Neuronal stem cell (in vitro differentiated cells): ENCODE results near the gene CNTNAP2.

ENCODE experiments used
- DNase-seq: peaks from one replicate; pipeline ENCODE4 v3.0.0-alpha.2; 2013; ENCODE audit warnings: low spot score
- H2AFZ ChIP-seq: one replicate; pipeline ENCODE4 v1.6.1; 2013; ENCODE audit warnings: mild to moderate bottlenecking, low read length, inconsistent platforms
- H2AK5ac ChIP-seq: 2 replicates; pipeline ENCODE4 v1.6.1; 2013; ENCODE audit warnings: low read depth, mild to moderate bottlenecking, inconsistent platforms, low read length, moderate library complexity, mixed read lengths
- H2BK120ac ChIP-seq: 2 replicates; pipeline ENCODE4 v1.6.1; 2013; ENCODE audit warnings: low read depth, mild to moderate bottlenecking, inconsistent platforms, low read length, moderate library complexity, mixed read lengths
- H2BK12ac ChIP-seq: one replicate; pipeline ENCODE4 v1.6.1; 2013; ENCODE audit warnings: low read length, inconsistent platforms
- H2BK15ac ChIP-seq: 2 replicates; pipeline ENCODE4 v1.6.1; 2013; ENCODE audit warnings: mild to moderate bottlenecking, low read length, inconsistent platforms, mixed read lengths
- H2BK5ac ChIP-seq: one replicate; pipeline ENCODE4 v1.6.1; 2013; ENCODE audit warnings: inconsistent platforms, mild to moderate bottlenecking, low read length, moderate library complexity
- H3K14ac ChIP-seq: one replicate; pipeline ENCODE4 v1.6.1; 2013; ENCODE audit warnings: low read length, inconsistent platforms
- H3K18ac ChIP-seq: 2 replicates; pipeline ENCODE4 v1.6.1; 2013; ENCODE audit warnings: low read length, inconsistent platforms
- H3K23ac ChIP-seq: 2 replicates; pipeline ENCODE4 v1.6.1; 2013; ENCODE audit warnings: low read depth, mild to moderate bottlenecking, mixed read lengths, low read length, inconsistent platforms; ENCODE audit not compliant: poor library complexity
- H3K27ac ChIP-seq: replicated peaks from 3 replicates; pipeline ENCODE4 v1.5.1; 2013; ENCODE audit warnings: low read length, inconsistent platforms
- H3K27me3 ChIP-seq, 3 experiments: 2 replicates each; pipeline ENCODE4 v1.6.1; 2013; ENCODE audit warnings: low read length in 3 of 3, mild to moderate bottlenecking in 2 of 3, inconsistent platforms in 1 of 3, low read depth in 1 of 3, mixed read lengths in 1 of 3, moderate library complexity in 1 of 3; ENCODE audit not compliant: control insufficient read depth in 3 of 3, insufficient read depth in 3 of 3
- H3K36me3 ChIP-seq, 2 donors: replicated peaks in 1 of 2; 2 replicates each; pipeline ENCODE4 v1.6.1; 2013; ENCODE audit warnings: low read length in 2 of 2; ENCODE audit not compliant: control insufficient read depth in 2 of 2, insufficient read depth in 2 of 2
- H3K4ac ChIP-seq: 2 replicates; pipeline ENCODE4 v1.6.1; 2013; ENCODE audit warnings: inconsistent platforms, mild to moderate bottlenecking, low read length, moderate library complexity
- H3K4me1 ChIP-seq, 2 donors: 1 replicate in 1 of 2; 2 replicates in 1 of 2; pipeline ENCODE4 v1.6.1; 2013; ENCODE audit warnings: low read length in 2 of 2, low read depth in 1 of 2; ENCODE audit not compliant: control insufficient read depth in 2 of 2, insufficient read depth in 1 of 2
- H3K4me2 ChIP-seq: one replicate; pipeline ENCODE4 v1.6.1; 2013; ENCODE audit warnings: mild to moderate bottlenecking, low read length, inconsistent platforms; ENCODE audit not compliant: insufficient read depth, poor library complexity, severe bottlenecking
- H3K4me3 ChIP-seq, 2 donors: 2 replicates each; pipeline ENCODE4 v1.5.1; 2013; ENCODE audit warnings: low read length in 2 of 2, mild to moderate bottlenecking in 2 of 2, inconsistent platforms in 1 of 2, moderate library complexity in 1 of 2
- H3K79me1 ChIP-seq: one replicate; pipeline ENCODE4 v1.6.1; 2013; ENCODE audit warnings: low read depth, mild to moderate bottlenecking, inconsistent platforms, low read length, moderate library complexity
- H3K9ac ChIP-seq: one replicate; pipeline ENCODE4 v1.6.1; 2013; ENCODE audit warnings: mild to moderate bottlenecking, low read depth, low read length, inconsistent platforms; ENCODE audit not compliant: poor library complexity
- H3K9me3 ChIP-seq, 2 donors: replicated peaks in 1 of 2; 2 replicates each; pipeline versions ENCODE3 to v1.6.1; 2013; ENCODE audit warnings: low read length in 2 of 2, mild to moderate bottlenecking in 2 of 2, inconsistent platforms in 1 of 2, low read depth in 1 of 2, mixed read lengths in 1 of 2, moderate library complexity in 1 of 2; ENCODE audit not compliant: control insufficient read depth in 2 of 2, insufficient read depth in 1 of 2
- H4K8ac ChIP-seq: one replicate; pipeline ENCODE4 v1.6.1; 2013; ENCODE audit warnings: low read depth, mild to moderate bottlenecking, inconsistent platforms, low read length, moderate library complexity
- H4K91ac ChIP-seq: one replicate; pipeline ENCODE4 v1.6.1; 2013; ENCODE audit warnings: low read length, low read depth, mild to moderate bottlenecking, inconsistent platforms; ENCODE audit not compliant: poor library complexity
- WGBS, 2 donors: extraction: QIAGEN DNeasy Blood & Tissue Kit; methylation state at CpG; one replicate each; pipeline ENCODE4 v1.1.7; 2013; ENCODE audit warnings: missing lambda C conversion rate in 2 of 2, mixed read lengths in 1 of 2; ENCODE audit not compliant: insufficient read length in 2 of 2, insufficient replicate concordance in 1 of 2; ENCODE audit errors: extremely low coverage in 2 of 2; 5-methylcytosine and 5-hydroxymethylcytosine counted together

CNTNAP2 gene

DNA sequence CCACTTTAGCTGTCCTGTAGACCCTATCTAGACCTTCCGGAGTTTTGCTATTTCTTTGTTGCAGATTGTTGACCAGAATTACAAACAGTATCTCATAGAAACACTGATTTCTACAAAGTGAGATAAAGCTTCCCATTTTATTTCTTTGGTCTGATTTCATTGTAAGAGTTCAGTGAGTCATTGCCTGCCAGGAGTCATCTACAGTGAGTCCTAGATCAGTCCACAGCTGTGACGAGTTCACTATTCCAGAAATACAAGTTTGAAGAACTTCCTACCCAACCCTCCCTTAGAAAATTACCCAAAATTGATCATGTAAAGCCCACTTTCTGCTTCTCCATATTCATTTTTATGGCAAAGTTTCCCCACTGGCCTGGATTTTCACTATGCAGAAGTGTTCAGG lies 905.5 kb downstream of the CNTNAP2 start:
- H4K91ac ChIP-seq, result no peak overlapping the region
- no peak overlapping the region for H3K23ac ChIP-seq
- H3K4me1 ChIP-seq, result no peaks in the 10 kb centered on the region
- no peak overlapping the region for H2BK12ac ChIP-seq
- H3K9me3 ChIP-seq, result no peaks in the 10 kb centered on the region
- no peak overlapping the region for H2BK5ac ChIP-seq
- no peak overlapping the region for H3K4me3 ChIP-seq
- WGBS, 2 donors, result no CpG with 5 or more reads among the region's 2 CpGs
- no peak for DNase-seq
- H3K27ac ChIP-seq, result no peak overlapping the region
- H3K27me3 ChIP-seq, result no peaks in the 10 kb centered on the region
- H3K9ac ChIP-seq, result no peak overlapping the region
- H3K79me1 ChIP-seq, result no peaks in the 10 kb centered on the region
- no peak overlapping the region for H3K18ac ChIP-seq
- no peak overlapping the region for H2AK5ac ChIP-seq
- no peaks in the 10 kb centered on the region for H3K36me3 ChIP-seq
- no peak overlapping the region for H3K14ac ChIP-seq
- no peak overlapping the region for H2AFZ ChIP-seq
- H2BK15ac ChIP-seq, result no peak overlapping the region
- H3K4ac ChIP-seq, result no peak overlapping the region
- no peak overlapping the region for H2BK120ac ChIP-seq
- H3K4me2 ChIP-seq, result no peak overlapping the region
- no peak overlapping the region for H4K8ac ChIP-seq

DNA sequence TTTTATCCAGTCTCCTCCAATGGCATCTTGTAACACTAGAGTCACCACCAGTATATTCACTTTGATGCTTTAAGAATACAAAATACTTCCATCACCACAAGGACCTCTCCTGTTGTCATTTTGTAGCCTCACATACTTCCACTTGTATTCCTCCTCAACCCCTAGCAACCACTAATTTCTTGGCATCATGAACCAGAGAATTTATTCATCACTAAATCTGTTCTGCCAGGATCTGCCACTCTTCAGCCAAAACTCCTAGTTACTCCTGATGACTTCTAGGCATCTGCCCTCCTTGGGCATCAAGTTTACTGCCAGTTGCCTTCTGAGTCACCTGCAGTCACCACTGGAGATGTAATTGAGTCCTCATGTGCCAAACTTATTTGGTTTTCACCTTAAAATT lies 906.8 kb downstream of the CNTNAP2 start:
- H3K9me3 ChIP-seq, result no peaks in the 10 kb centered on the region
- no peak overlapping the region for H3K4me2 ChIP-seq
- H4K91ac ChIP-seq, result no peak overlapping the region
- no peaks in the 10 kb centered on the region for H3K79me1 ChIP-seq
- no peak overlapping the region for H3K4me3 ChIP-seq
- H3K14ac ChIP-seq, result no peak overlapping the region
- no peak overlapping the region for H4K8ac ChIP-seq
- no peaks in the 10 kb centered on the region for H3K4me1 ChIP-seq
- H3K36me3 ChIP-seq, result no peaks in the 10 kb centered on the region
- no peak overlapping the region for H2BK120ac ChIP-seq
- no peak overlapping the region for H3K18ac ChIP-seq
- no peaks in the 10 kb centered on the region for H3K27me3 ChIP-seq
- no peak overlapping the region for H3K27ac ChIP-seq
- no peak for DNase-seq
- no peak overlapping the region for H2BK15ac ChIP-seq
- H2BK12ac ChIP-seq, result no peak overlapping the region
- no peak overlapping the region for H3K23ac ChIP-seq
- no peak overlapping the region for H2AK5ac ChIP-seq
- no peak overlapping the region for H3K4ac ChIP-seq
- no peak overlapping the region for H2AFZ ChIP-seq
- H2BK5ac ChIP-seq, result no peak overlapping the region
- no peak overlapping the region for H3K9ac ChIP-seq

- no peak overlapping the region for H2BK5ac ChIP-seq
- no peak overlapping the region for H3K4ac ChIP-seq
- no peak overlapping the region for H3K18ac ChIP-seq
- H2BK120ac ChIP-seq, result no peak overlapping the region
- H3K27me3 ChIP-seq, result no peaks in the 10 kb centered on the region
- no peak overlapping the region for H2BK12ac ChIP-seq
- H3K4me1 ChIP-seq, result no peaks in the 10 kb centered on the region
- no peak overlapping the region for H4K91ac ChIP-seq
- H3K4me3 ChIP-seq, result no peak overlapping the region
- no peaks in the 10 kb centered on the region for H3K36me3 ChIP-seq
- no peak overlapping the region for H4K8ac ChIP-seq
- no CpG with 5 or more reads among the region's 1 CpG for WGBS, 2 donors
- H3K23ac ChIP-seq, result no peak overlapping the region
- no peak for DNase-seq
- no peak overlapping the region for H3K14ac ChIP-seq
- H3K27ac ChIP-seq, result no peak overlapping the region
- H2AK5ac ChIP-seq, result no peak overlapping the region
- H3K9ac ChIP-seq, result no peak overlapping the region
- H3K4me2 ChIP-seq, result no peak overlapping the region
- no peaks in the 10 kb centered on the region for H3K9me3 ChIP-seq
- H2BK15ac ChIP-seq, result no peak overlapping the region
- H2AFZ ChIP-seq, result no peak overlapping the region
- H3K79me1 ChIP-seq, result no peaks in the 10 kb centered on the region
Measured at GRCh38 chr7:147029953-147030352, 913.4 kb downstream of the CNTNAP2 start.

DNA sequence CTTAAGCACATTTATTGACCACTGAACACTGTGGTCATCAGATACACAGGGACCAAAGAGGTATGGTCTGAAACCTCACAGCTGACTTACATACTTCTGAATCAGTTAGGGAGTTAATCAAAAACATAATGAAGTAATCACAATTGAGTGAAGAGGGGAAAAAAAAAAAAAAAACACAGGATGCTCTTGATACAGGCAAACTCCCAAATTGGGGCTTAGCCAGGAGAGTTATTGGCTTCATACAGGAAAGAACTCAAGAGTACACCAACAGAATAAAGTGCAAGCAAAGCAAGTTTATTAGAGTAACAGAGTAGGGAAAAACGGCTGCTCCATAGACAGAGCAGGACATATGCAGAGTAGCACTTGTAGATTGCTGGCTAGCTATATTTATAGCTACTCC lies 917.0 kb downstream of the CNTNAP2 start:
- no peak for DNase-seq
- Histone ChIP-seq H3K4me1 (peaks cover 0 to 2% of the 10 kb centered on the region in 2 donors), H4K91ac (no peak overlapping the region), H2BK15ac (no peak overlapping the region), H2BK5ac (no peak overlapping the region), H2BK12ac (no peak overlapping the region), H3K9me3 (no peaks in the 10 kb centered on the region), H2AFZ (no peak overlapping the region), H2AK5ac (no peak overlapping the region), H3K27ac (no peak overlapping the region), H3K14ac (no peak overlapping the region), H3K4me3 (no peak overlapping the region), H3K79me1 (no peaks in the 10 kb centered on the region), H3K23ac (no peak overlapping the region), H3K4me2 (no peak overlapping the region), H2BK120ac (no peak overlapping the region), H3K4ac (no peak overlapping the region), H3K36me3 (no peaks in the 10 kb centered on the region), H3K27me3 (no peaks in the 10 kb centered on the region), H4K8ac (no peak overlapping the region), H3K9ac (no peak overlapping the region), H3K18ac (no peak overlapping the region)
- no CpG with 5 or more reads among the region's 1 CpG for WGBS, 2 donors
